GM12872 (cell line): ENCODE results near the gene SLC9A9.

Experiments used
- CTCF ChIP-seq: IDR thresholded peaks from 3 replicates; pipeline ENCODE4 v1.5.1; 2011; ENCODE audit warnings: low read depth, mild to moderate bottlenecking, low read length, moderate library complexity; ENCODE audit not compliant: insufficient read depth

Gene SLC9A9

DNA sequence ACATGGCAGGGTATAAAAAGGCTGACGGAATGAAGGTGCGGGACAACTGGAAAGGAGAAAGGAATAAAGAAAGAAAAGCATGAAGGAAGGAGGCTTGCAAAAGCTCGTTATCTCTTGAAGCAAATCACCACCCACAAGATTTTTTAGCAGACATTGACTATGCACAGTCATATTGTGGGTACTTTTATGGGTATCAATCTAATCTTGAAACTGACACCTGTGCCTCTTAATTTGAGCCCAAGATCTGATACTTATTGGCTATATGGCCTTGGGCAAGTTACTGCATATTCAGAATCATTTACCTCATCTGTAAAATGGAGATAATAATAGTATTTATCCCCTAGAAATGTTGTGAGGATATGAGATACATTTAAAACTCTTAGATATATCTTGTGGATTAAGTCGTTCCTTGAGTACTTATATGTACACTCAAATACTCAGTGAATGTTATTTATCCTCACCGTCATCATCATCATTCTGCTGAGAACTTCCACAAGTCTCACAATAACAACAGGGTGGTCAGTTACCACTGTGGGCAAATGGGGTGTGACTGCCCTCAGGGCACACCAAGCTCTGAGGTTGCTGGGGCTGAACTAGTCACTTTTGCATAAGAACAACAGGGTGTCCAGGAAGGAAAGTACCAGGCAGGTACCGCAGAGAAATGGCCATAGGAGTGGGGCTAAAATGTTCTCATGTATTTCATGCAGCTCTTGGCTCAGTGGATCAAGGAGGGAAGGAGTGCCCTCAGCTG, 266.1 kb downstream of the SLC9A9 start:
- TF ChIP-seq CTCF: no peak

DNA sequence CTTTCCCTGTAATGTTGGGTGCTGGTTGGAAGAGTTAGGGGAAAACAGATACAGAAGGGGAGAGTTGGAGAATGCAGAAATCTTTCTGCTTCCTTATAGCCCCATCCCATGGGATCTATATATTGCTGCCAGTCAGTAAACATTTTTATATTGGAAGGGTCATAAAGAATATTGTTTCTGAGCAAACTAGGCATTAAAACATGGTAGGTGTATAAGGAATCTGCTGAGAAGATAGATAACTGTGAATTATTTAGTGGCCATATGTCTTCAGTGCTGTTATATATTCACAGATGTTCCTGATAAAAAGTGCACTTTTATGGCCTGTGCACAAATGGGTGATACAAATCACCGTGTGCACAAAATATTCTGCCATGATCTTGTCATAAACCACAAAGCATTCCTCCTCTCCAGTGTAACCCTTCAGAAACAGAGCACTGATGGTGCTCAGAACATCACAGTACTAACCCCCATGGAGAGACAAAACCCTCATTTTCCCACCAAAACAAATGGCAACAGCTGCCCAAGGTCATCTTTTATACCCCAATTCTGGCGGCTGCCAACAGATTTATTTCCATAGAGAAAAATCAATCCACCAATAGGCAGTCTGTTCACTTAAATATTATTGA, 269.3 kb downstream of the SLC9A9 start:
- TF ChIP-seq CTCF: no peak

GRCh38 chr3:143576568-143577270, 271.5 kb downstream of the SLC9A9 start:
- no peak for TF ChIP-seq CTCF

- no peak for TF ChIP-seq CTCF
These were observed 273.3 kb downstream of the SLC9A9 start for GRCh38 chr3:143574933-143575332.

- no peak for TF ChIP-seq CTCF
These were observed 274.5 kb downstream of the SLC9A9 start for GRCh38 chr3:143573610-143574303.

GRCh38 chr3:143571548-143571947, 276.7 kb downstream of the SLC9A9 start:
- no peak for TF ChIP-seq CTCF

- TF ChIP-seq CTCF: no peak
These were observed 280.4 kb downstream of the SLC9A9 start for GRCh38 chr3:143567823-143568222.
